Body of pancreas (tissue), 4 donors: Measurements from ENCODE around the gene GATAD2A.

Experiments
- CTCF ChIP-seq, 7 experiments: fragments of 450-650 bp in 4 of 7; fragments of 200-600 bp in 3 of 7; sonication (generic) in 3 of 7; IDR thresholded peaks; one replicate each; pipeline ENCODE4 v1.5.1; 2016 to 2019; ENCODE audit warnings: antibody characterized with exemption in 7 of 7
- POLR2A ChIP-seq, 3 donors: fragments of 450-650 bp; IDR thresholded peaks; one replicate each; pipeline ENCODE4 v1.6.1; 2016; ENCODE audit warnings: antibody characterized with exemption in 3 of 3, mild to moderate bottlenecking in 2 of 3

GRCh38 chr19:19439176-19439482 lies 33.7 kb downstream of the GATAD2A start:
- TF ChIP-seq CTCF (IDR thresholded peaks at IDR 0.05) (no peak), POLR2A (IDR thresholded peaks at IDR 0.05) (no peak)
